Right lobe of liver (tissue), 6 donors: ENCODE results near the gene NSD1. TPM values are rescaled to one million over a fixed set of nuclear protein-coding genes. Genes with fewer than 3 reads are reported as not detected.
A peak's percentile ranks its signal among the peaks of the same experiment; 100 is the strongest.

Experiments
- ATAC-seq, 4 donors: fragments of 200-7000 bp; cut with Tn5 transposase; one replicate each; pipeline ENCODE4 v1.9.1; 2020; ENCODE audit warnings: mild to moderate bottlenecking in 4 of 4, moderate library complexity in 4 of 4
- DNase-seq, 3 donors: peaks; one replicate each; pipeline ENCODE4 v3.0.0-alpha.2; 2020
- H3K27ac ChIP-seq, 3 donors: fragments of 200-600 bp; one replicate each; pipeline ENCODE4 v1.8.0; 2022
- H3K27me3 ChIP-seq, 2 donors: fragments of 200-600 bp; one replicate each; pipeline ENCODE4 v1.8.0; 2022
- H3K36me3 ChIP-seq, 4 donors: fragments of 200-600 bp; sonication (generic) in 1 of 4; one replicate each; pipeline versions ENCODE4 v1.5.1 to v1.8.0; 2017 to 2022; ENCODE audit warnings: control low read depth in 1 of 4
- H3K4me1 ChIP-seq, 4 donors: fragments of 200-600 bp; sonication (generic) in 1 of 4; one replicate each; pipeline versions ENCODE4 v1.5.1 to v1.8.0; 2017 to 2022; ENCODE audit warnings: control low read depth in 1 of 4
- H3K4me3 ChIP-seq, 3 donors: fragments of 200-600 bp; one replicate each; pipeline ENCODE4 v1.8.0; 2022
- H3K9me3 ChIP-seq, 4 donors: fragments of 200-600 bp; sonication (generic) in 1 of 4; one replicate each; pipeline versions ENCODE4 v1.5.1 to v1.8.0; 2017 to 2022; ENCODE audit warnings: control low read depth in 1 of 4
- POLR2A ChIP-seq: fragments of 450-650 bp; IDR thresholded peaks from one replicate; pipeline ENCODE4 v1.6.1; 2017; ENCODE audit warnings: antibody characterized with exemption, mild to moderate bottlenecking
- WGBS: methylation state at CpG from one replicate; pipeline ENCODE4 v1.1.6; 2018; ENCODE audit warnings: low coverage, low lambda C conversion rate; ENCODE audit not compliant: insufficient coverage; ENCODE audit errors: missing lambda C conversion rate; 5-methylcytosine and 5-hydroxymethylcytosine counted together
- intact Hi-C, 2 donors: fragments of 100-400 bp; cut with DNase I; formaldehyde crosslinking; loops; one replicate each; pipeline versions ENCODE4 v1.11.2 to v1.14.1; 2022
- long read RNA-seq: library from polyadenylated mRNA; unstranded; transcript quantifications from one replicate; pipeline ENCODE4 v2.0.0, GENCODE V29; 2019
- total RNA-seq, 6 experiments: library from RNA; depleted of rRNA in 2 of 6; stranded (reverse); fragments of >200 nt in 2 of 6; fragmentation: NEBNext Ultra II Directional in 3 of 6; extraction: Animal tissue kit (Norgen Biotek cat#: 25700) in 3 of 6; gene quantifications; one replicate each; pipeline versions ENCODE4 v1.1.0 to v1.2.4, GENCODE V29; 2016 to 2023
- TF ChIP-seq, protein P1 (sequence below), 4 donors: fragments of 200-600 bp in 3 of 4; fragments of 450-650 bp in 1 of 4; IDR thresholded peaks; one replicate each; pipeline versions ENCODE4 v1.5.1 to v1.8.0; 2016 to 2022; ENCODE audit warnings: antibody characterized with exemption in 4 of 4, mild to moderate bottlenecking in 2 of 4
- donor health status: DM: no; HTN: yes; CAD: no.
- donor health status: DM: no; HTN: no; CAD: no.
- donor health status: DM: no; HTN: no; CAD: no.
- donor health status: DM: no; HTN: yes; CAD: no.
- donor health status: DM: no; HTN: yes; CAD: no.

The NSD1 gene, protein sequence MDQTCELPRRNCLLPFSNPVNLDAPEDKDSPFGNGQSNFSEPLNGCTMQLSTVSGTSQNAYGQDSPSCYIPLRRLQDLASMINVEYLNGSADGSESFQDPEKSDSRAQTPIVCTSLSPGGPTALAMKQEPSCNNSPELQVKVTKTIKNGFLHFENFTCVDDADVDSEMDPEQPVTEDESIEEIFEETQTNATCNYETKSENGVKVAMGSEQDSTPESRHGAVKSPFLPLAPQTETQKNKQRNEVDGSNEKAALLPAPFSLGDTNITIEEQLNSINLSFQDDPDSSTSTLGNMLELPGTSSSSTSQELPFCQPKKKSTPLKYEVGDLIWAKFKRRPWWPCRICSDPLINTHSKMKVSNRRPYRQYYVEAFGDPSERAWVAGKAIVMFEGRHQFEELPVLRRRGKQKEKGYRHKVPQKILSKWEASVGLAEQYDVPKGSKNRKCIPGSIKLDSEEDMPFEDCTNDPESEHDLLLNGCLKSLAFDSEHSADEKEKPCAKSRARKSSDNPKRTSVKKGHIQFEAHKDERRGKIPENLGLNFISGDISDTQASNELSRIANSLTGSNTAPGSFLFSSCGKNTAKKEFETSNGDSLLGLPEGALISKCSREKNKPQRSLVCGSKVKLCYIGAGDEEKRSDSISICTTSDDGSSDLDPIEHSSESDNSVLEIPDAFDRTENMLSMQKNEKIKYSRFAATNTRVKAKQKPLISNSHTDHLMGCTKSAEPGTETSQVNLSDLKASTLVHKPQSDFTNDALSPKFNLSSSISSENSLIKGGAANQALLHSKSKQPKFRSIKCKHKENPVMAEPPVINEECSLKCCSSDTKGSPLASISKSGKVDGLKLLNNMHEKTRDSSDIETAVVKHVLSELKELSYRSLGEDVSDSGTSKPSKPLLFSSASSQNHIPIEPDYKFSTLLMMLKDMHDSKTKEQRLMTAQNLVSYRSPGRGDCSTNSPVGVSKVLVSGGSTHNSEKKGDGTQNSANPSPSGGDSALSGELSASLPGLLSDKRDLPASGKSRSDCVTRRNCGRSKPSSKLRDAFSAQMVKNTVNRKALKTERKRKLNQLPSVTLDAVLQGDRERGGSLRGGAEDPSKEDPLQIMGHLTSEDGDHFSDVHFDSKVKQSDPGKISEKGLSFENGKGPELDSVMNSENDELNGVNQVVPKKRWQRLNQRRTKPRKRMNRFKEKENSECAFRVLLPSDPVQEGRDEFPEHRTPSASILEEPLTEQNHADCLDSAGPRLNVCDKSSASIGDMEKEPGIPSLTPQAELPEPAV (N-terminal part only)
- 10 to 100 TPM; 13.1 to 33.1 (median 23.6) TPM for total RNA-seq
- long read RNA-seq, partial matches to known transcripts = 3 of 5 reads
- long read RNA-seq, other reads (novel, unspliced or antisense) = 2 of 5 reads

DNA sequence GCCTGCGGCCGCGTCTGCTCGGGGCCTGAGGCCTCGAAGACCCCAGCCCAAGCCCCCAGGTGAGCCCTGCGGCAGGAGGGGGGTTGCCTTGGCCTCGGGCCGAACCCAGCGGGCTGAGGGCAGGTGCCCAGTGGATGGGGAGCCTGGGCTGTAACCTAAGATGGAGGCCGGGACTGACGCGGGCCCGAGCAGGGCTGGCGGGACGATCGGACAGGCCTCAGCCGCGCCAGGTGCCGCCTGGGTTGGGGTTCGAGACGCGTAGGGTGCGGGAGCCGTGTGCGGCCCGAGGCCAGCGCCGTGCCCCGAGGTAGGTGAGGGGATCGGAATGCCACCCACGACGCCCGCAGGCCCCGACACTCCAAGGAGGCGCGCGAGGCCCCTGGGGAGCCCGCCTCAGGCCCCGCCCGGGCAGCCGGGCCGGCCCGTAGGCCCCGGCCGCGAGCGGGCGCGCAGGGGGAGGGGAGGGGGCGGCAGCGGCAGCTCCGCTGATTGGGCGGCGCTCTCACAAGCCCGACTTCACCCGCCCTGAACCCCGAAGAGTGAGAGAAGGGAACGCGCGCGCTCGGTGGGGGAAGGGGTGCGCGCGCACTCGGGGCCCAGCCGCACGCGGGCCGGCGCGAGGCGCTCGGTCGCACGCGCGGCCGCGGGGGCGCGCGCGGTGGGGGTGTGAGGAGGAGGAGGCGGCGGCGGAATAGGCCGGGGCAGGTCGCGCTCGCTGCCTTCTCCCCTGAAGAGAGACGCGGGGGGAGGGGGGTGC lies at the start of gene NSD1:
TSS of gene NSD1 (plus strand) at position 678 of the 757 bp plus-strand sequence. CDS start 1,331 bp downstream, outside the sequence.
- peak within 1 kb of the TSS; percentile 85 to 91 (median 89) for H3K4me3 ChIP-seq
- H3K36me3 ChIP-seq = peaks cover 0 to 20% (median 9%) of the 10 kb centered on the region in 4 donors
- peak; percentile 71 for TF ChIP-seq POLR2A
- TF ChIP-seq, protein P1, sequence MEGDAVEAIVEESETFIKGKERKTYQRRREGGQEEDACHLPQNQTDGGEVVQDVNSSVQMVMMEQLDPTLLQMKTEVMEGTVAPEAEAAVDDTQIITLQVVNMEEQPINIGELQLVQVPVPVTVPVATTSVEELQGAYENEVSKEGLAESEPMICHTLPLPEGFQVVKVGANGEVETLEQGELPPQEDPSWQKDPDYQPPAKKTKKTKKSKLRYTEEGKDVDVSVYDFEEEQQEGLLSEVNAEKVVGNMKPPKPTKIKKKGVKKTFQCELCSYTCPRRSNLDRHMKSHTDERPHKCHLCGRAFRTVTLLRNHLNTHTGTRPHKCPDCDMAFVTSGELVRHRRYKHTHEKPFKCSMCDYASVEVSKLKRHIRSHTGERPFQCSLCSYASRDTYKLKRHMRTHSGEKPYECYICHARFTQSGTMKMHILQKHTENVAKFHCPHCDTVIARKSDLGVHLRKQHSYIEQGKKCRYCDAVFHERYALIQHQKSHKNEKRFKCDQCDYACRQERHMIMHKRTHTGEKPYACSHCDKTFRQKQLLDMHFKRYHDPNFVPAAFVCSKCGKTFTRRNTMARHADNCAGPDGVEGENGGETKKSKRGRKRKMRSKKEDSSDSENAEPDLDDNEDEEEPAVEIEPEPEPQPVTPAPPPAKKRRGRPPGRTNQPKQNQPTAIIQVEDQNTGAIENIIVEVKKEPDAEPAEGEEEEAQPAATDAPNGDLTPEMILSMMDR (IDR thresholded peaks at IDR 0.05) = no peak
- H3K4me1 ChIP-seq = peaks cover 0 to 31% (median 11%) of the 10 kb centered on the region in 4 donors
- ATAC-seq = peak; percentile 77 to 87 (median 82)
- intact Hi-C loops = no loop called here
- H3K9me3 ChIP-seq = no peaks in the 10 kb centered on the region
- H3K27me3 ChIP-seq = no peaks in the 10 kb centered on the region
- no CpG with 5 or more reads among the region's 93 CpGs for WGBS
- DNase-seq = peak; percentile 91 to 94 (median 93)
- H3K27ac ChIP-seq = peak within 1 kb of the TSS; percentile 74 to 84 (median 74)

DNA sequence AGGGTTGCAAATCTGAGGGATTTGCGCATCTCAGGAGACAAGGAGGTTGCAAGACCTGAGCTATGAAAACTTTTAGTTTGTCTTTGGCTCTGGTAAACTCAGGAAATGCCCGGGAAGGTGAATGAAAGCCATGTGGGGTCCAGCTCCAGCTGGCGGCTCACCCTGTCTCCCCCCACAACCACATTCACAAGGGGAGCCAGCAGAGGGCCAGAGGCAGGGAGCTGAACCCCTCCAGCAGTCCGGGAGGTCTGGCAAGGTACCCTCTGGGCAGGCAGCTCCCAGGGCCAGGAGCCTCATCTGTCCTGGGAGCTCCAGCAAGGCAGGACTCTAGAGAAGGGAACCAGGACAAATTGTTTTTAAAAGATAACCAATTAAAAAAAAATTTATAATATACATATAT lies 49.4 kb upstream of the NSD1 start:
- Histone ChIP-seq H3K27ac (no peak overlapping the region), H3K4me3 (no peak overlapping the region), H3K36me3 (no peaks in the 10 kb centered on the region), H3K27me3 (no peaks in the 10 kb centered on the region), H3K4me1 (peaks cover 0 to 18% (median 8%) of the 10 kb centered on the region in 4 donors), H3K9me3 (no peaks in the 10 kb centered on the region)
- TF ChIP-seq POLR2A = no peak
- TF ChIP-seq, protein P1 (IDR thresholded peaks at IDR 0.05) = no peak
- ATAC-seq (no peak), DNase-seq (no peak)
- intact Hi-C loops = no loop called here
- no CpG with 5 or more reads among the region's 4 CpGs for WGBS

DNA sequence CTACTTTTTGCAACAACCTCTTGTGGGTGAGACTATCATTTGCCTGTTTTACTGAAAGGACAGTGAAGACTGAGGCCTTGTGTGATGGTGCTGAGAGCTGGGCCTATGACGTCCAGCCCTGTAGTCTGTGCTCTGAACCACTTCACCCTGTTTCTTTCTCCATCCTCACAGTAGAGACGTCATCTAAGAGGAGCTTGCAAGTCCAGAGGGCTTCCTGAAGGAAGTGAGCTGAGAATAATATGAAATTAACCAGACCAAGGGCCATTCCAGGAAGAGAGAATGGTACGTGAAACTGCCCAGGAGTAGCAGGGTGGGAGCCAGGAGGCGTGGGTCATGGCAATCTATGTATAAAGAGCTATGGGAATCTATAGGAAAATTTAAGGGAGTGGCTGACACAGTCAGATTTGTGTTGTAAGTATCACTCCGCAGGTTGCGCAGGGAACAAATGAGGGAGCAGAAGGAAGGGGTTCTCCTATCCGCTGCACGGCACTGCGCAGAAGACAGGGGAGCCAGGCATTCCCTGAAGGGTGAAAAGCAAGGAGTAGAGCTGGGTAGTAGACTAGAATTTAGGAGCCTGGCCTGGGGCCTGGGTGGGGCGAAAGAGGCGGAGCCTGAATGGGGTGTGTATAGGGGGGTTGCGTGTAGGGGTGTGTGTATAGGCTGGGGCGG lies 47.5 kb upstream of the NSD1 start:
- DNase-seq (no peak), ATAC-seq (no peak)
- peaks cover 0 to 7% (median 2%) of the 10 kb centered on the region in 4 donors for H3K36me3 ChIP-seq
- 40% methylated on average over 10 of the region's 13 CpGs for WGBS
- peak overlapping the region in 1 of 3 donors; percentile 24 for H3K27ac ChIP-seq
- intact Hi-C loops = no loop called here
- H3K27me3 ChIP-seq = no peaks in the 10 kb centered on the region
- peaks cover 0 to 27% (median 12%) of the 10 kb centered on the region in 4 donors for H3K4me1 ChIP-seq
- TF ChIP-seq POLR2A = no peak
- TF ChIP-seq, protein P1 (IDR thresholded peaks at IDR 0.05) = no peak
- no peak overlapping the region for H3K4me3 ChIP-seq
- H3K9me3 ChIP-seq = no peaks in the 10 kb centered on the region
